H4 (cell line): Measurements from ENCODE around the gene SFXN2. TPM values are rescaled to one million over a fixed set of nuclear protein-coding genes. Genes with fewer than 3 reads are reported as not detected.
"Not testable (repeated sequence)": the region's sequence is repeated elsewhere in the genome, so short reads cannot be mapped to it uniquely, and the experiment has no call there.

Source experiments
- DNase-seq: peaks from one replicate; pipeline ENCODE4 v3.0.0-alpha.2; 2015; ENCODE audit warnings: low spot score
- total RNA-seq: library from RNA; depleted of rRNA; stranded (reverse); fragments of >200 nt; shearing (Covaris generic); gene quantifications from 2 replicates; pipeline ENCODE4 v1.2.3, GENCODE V29; 2014

SFXN2 gene
- total RNA-seq, 1 experiment from 2014 or later: 2.5 TPM

GRCh38 chr10:102720775-102721301 lies 6.4 kb downstream of the SFXN2 start:
- no peak for DNase-seq

GRCh38 chr10:102721954-102722353 lies 7.5 kb downstream of the SFXN2 start:
- DNase-seq: no peak

- DNase-seq: no peak
These were observed 9.6 kb downstream of the SFXN2 start for GRCh38 chr10:102723989-102724388.

GRCh38 chr10:102726274-102726673 lies 11.8 kb downstream of the SFXN2 start:
- no peak for DNase-seq

- DNase-seq: no peak
These were observed 12.8 kb downstream of the SFXN2 start for GRCh38 chr10:102727037-102727818.

- peak; percentile 62 for DNase-seq
These were observed 14.9 kb downstream of the SFXN2 start for GRCh38 chr10:102729029-102730026.

GRCh38 chr10:102731222-102731800 lies 16.9 kb downstream of the SFXN2 start:
- no peak for DNase-seq

- DNase-seq: no peak
These were observed 18.2 kb downstream of the SFXN2 start for GRCh38 chr10:102732661-102733060.

GRCh38 chr10:102735065-102735562 lies 20.7 kb downstream of the SFXN2 start:
- DNase-seq: no peak

- DNase-seq: no peak
These were observed 24.3 kb downstream of the SFXN2 start for GRCh38 chr10:102738692-102739121.

- DNase-seq: no peak
These were observed 25.8 kb downstream of the SFXN2 start for GRCh38 chr10:102740229-102740628.

GRCh38 chr10:102741726-102742237 lies 27.3 kb downstream of the SFXN2 start:
- no peak for DNase-seq

- DNase-seq: not testable (repeated sequence)
These were observed 27.9 kb downstream of the SFXN2 start for GRCh38 chr10:102742313-102742712.

GRCh38 chr10:102743078-102743587 lies 28.7 kb downstream of the SFXN2 start:
- DNase-seq: no peak

GRCh38 chr10:102743588-102744373 lies 29.3 kb downstream of the SFXN2 start, which contains the start of gene WBP1L:
WBP1L (plus strand) TSS chr10:102743948; CDS start chr10:102744054, 106 bp downstream.
- peak; percentile 99 for DNase-seq

GRCh38 chr10:102744374-102745051 lies 30.1 kb downstream of the SFXN2 start:
- no peak for DNase-seq

- DNase-seq: no peak
These were observed 30.7 kb downstream of the SFXN2 start for GRCh38 chr10:102745157-102745556.

GRCh38 chr10:102752266-102752930 lies 38.0 kb downstream of the SFXN2 start:
- DNase-seq: no peak
